HuH-7.5 (cell line): ENCODE results near the gene SOX18.

Experiments used
- DNase-seq: peaks from one replicate; pipeline ENCODE4 v3.0.0; 2011; ENCODE audit warnings: low spot score

The SOX18 gene

GRCh38 chr20:64052987-64053840 is 3.8 kb upstream of the SOX18 start:
- DNase-seq: no peak

- DNase-seq: no peak
Observed at GRCh38 chr20:64052326-64052722, 2.9 kb upstream of the SOX18 start.

- no peak for DNase-seq
Observed at GRCh38 chr20:64051561-64052325, 2.3 kb upstream of the SOX18 start.

DNA sequence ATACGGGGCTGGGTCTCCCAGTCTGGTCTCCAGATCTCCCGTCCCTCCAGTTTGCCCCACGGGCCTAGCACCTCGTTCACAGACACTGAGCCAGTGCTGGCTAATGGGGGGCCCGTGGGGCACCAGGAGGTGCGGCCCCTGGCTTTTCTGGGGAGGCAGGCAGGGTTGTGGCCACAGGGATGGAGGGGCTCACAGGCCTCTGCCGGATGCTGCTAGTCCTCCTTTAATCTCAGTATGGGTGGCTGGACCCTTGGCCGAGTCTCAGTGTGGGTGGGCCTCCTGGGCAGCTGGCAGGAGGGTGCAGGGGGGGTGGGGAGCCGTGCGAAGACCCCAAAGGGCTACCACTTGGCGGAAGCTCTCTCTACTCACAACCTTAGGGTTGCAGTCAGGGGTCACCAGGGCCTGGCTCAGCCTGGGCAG is 1.6 kb upstream of the SOX18 start:
- no peak for DNase-seq

DNA sequence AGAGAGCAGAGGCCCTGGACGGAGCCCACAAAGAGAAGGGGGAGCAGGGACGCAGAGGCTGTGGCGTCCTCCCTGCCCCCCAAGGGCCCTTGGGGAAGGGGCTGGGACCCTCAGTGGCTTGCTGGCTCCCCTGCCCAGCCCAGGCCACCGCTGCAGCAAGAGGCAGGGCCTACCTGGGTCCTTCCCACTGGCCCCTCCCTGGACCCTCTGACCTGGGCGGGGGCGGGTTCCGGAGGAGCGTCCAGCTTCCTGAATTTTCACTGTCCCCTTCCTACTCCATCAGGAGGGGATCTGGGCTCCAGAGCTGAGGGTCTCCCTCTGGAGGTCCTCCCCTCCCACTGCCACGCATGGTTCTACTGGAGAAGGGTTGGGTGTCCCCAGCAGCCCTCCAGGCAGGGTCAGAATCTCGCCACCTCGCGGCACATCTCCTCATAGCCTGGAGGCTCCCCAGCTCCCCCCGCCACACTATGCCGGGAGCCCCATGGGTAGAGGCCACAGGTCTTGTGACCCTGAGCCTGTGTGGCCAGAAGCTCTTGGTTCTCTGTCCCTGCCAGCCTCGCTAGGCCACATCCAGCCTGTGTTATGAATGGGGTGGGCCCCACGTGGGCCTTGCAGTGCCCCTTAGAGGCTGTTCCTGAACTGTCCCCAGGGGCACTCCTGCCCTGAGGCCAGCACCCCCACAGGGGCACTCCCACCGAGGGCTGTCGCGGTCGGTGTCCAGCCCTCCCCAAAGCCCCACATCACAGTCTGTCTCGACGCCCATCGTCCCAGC is 1.0 kb upstream of the SOX18 start:
- DNase-seq: no peak

DNA sequence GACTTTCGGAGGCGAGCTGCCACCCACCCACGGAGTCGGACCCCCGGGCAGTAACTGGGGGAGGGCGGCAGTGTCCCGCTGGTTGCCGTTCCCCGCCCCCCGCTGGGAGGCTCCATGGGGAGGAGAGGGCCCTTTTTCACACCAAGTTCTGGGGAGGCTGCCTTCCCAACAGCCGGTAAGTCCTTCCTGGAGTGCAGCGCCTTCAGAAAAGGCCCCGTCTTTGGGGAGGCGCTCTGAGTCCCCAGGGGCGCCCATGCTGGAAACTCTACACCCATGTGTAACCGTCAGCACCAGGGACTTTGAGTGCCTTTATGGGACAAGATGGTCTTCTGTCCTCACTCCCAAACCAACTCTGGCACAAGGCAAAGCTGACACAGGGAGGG is 430 bp upstream of the SOX18 start:
- DNase-seq: no peak

GRCh38 chr20:64048402-64049044 is 916 bp downstream of the SOX18 start:
- no peak for DNase-seq

- no peak for DNase-seq
Observed at GRCh38 chr20:64047968-64048401, 1.5 kb downstream of the SOX18 start.

DNA sequence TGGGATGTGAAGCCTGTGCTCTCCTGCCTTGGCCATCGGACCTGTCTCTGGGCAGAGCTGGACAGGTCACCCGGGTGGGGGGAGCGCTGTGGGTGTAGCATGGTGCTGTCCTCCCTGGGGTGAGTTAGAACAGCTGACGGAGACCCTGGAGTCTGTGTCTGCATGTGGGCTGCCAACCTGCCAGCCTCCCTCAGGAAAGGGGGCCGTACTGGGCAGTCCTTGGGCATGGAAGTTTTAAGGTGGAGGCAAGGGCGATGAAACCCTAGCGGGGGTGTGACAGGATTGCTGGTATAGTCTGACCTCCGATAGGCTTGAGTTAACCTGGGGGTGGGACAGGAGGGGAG is 2.4 kb downstream of the SOX18 start:
- DNase-seq: no peak

DNA sequence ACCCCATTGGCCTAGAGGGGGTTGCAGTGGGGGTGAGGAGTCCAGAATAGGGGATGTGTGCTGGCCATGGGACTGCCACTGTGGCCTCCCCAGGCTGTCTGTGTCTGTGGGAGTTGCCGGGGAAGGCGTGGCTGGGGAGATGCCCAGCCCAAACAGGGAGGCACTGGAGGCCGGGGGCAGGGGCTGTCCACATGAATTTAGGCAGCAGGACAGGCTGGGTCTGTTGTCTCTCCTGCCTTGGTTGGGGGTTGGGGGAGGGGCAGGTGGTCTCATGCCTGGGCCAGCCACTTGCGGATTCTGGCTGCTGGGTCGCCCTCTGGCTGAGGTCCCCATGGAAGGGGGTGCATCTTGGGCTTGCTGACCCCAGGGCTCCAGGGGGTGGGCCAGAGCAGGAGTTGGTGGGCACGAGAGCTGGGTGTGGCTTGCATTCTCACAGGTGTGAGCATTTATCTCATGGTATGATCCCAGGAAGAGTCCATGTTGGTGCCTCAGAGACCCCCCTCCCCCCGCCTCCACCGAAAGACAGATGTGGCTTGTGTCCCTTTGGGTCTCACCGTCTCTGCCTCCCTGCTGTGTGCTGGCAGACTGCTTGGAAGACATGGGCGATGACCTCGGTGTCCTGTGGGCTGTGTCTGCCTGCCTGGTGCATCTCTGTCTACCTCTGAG is 4.0 kb downstream of the SOX18 start:
- DNase-seq: no peak

DNA sequence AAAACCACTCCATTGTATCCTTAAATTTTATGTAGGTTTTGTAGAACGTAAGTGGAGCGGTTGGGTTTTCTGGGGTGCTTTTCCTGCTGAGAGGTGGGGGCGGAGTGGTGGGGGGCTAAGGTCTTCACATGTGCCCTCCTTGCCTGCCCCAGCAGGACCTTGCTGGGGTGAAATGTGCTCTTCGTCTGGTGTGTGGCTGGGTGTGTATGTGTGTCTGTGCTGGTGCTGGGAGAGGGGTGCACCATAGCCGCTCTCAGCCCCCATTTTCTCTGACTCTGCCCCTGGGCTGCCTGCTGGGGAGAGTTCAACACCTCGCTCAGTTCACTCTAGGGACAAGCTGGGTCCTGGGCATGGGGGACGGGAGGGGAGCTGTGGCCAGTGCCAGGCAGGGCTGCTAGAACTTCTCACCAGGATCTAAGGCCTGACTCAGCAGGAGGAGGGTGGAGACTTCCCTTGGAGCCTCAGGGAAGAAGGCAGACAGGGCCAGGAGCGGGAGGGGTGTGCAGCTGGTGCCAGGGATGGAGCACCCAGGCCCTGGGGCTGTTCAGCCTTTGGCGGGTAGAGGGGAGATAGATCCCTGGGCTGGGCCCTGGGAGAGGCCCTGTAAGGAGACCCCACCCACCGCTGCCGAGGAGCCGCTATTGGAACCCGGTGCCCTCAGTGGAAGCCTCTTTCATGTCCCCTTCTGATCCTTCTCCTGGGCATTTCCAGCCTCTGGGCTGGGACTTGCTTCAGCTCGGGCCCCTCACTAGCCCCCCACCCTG is 4.8 kb downstream of the SOX18 start:
- DNase-seq: no peak

GRCh38 chr20:64043768-64044167 is 5.7 kb downstream of the SOX18 start:
- no peak for DNase-seq

GRCh38 chr20:64042054-64042781 is 7.2 kb downstream of the SOX18 start:
- DNase-seq: no peak

DNA sequence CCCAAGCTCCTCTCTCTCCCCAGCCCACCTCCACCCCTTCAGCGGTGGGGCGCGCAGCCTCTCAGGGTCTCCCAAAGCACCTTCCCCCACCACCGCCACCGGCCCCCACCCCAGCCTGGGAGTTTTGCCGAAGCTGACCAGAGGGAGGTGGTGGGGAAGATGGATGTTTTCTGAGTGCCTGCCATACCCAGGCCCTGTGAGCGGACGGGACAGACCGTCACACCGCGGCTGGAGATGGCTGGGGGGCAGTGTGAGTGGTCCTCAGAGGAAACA is 7.7 kb downstream of the SOX18 start:
- DNase-seq: no peak

DNA sequence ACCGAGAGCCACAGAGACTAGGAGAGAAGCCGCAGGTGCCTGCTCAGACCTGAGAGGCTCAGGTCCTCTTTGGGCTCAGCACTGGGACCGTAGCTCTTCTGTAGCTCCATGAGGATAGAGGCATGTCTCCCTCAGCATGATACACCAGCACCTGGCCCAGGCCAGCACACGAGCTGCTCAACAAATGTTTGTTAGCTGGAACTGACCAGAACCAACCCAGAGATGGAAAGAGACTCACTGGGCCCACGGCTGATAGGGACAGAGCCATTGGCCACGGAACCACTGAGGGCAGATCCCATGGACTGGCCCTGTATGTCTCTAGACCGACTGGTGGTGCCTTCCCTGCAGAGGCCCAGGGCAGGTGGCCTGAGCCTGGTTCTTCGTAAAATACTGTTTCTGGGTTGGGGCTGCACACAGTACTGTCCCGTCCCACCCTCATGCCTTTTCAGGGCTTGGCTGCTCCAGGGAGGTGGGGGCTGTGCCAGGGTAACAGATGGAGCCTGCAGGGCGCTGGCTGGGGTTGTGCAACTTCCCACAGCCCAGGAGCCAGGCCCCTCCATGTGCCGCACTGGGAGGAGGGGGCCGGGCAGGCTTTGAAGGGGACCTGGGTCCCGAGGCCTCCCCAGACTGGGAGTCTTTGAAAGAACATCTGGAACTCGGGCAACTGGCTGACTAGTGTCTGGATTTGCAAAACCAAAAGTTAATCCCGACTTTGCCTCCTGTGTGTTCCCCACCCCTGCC is 8.2 kb downstream of the SOX18 start:
- no peak for DNase-seq

DNA sequence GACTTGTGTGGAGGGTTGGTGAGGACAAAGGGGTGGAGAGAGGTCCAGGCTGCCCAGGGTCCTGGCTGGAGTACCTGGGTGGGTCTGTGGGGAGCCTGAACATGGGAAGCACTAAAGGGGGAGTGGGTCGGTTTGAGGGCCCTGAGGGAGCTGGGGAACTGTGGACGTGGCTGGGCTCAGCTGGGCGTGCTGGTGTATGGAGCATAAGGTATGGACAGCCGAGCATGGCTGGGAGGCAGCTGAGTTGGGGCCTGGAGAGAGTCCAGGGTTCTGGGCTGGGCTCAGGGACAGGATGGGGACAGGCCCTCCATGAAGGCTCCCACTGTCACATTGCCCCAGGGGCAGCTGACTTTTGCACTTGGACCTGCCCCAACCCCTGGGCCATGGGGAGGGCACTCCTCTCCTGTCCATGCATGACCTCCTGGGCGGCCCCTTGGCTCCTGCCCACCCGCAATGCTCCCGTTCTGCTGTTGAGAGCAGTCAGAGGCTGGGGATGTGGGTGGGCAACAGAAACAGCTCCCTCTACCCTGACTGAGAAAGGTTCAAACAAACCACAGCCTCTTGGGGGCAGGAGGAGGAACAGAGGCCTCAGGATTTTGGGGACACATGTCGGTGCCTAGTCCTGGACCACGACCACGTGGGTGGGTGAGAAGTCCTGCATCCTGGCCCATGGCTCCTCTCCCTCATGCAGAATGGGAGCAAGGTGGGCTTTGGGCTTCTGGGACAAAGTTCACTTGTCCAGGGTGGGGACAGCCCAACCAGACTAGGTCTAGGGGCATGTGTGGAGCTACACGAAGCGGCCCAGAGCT is 9.0 kb downstream of the SOX18 start:
- no peak for DNase-seq

DNA sequence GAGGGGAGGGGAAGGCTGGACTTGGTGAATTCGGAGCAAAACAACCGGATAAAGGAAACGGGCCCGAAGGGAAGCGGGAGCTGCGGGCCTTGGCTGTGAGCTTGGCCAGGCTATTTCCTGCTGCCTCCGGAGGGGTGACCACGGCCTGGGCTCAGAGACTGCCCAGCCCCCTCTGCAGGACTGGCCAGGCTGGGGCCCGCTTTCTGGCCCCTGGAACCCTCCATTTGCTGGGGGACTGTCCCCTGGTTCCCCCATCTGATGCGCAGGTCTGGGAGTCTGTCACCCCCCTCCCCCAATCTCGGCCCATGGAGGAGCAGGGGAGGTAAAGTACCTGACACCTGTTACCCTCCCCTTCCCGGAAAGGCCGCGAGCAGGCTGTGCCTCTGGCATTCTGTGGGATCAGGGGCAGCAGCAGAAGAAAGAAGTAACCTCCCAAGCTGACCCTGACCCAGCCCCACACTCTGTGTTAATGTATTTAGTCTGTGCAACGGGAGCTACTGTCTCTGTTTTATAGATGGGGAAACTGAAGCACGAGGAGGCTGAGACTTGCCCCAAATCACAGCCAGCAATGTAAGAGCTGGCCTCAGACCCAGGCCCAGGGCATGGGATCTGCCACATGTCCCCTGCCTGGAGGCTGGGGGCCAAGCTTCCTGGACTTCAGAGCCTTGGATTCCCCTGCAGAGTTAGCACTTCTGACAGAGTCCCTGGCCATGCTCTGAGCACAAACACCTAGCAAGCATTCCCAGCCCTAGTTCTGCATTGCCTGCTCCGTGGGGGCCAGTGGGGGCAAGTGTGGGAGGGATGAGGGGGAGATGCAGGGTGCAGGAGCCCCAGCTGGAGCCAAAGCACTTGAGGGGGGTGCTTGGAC is 9.9 kb downstream of the SOX18 start:
- DNase-seq: no peak
